RWPE1 (cell line): ENCODE measurements around the gene PDXDC1.
"Not testable (repeated sequence)": the region's sequence is repeated elsewhere in the genome, so short reads cannot be mapped to it uniquely, and the experiment has no call there.

Experiments used
- CTCF ChIA-PET: fragments of 350-600 bp; sonication (Branson Sonifier 250); formaldehyde crosslinking; extraction: SDS; loops from one replicate; lab custom pipeline; 2021; lab: Yijun Ruan, JAX
- POLR2A ChIA-PET: fragments of 400-600 bp; formaldehyde crosslinking; extraction: SDS; loops from one replicate; lab custom pipeline; 2020; ENCODE audit warnings: antibody characterized with exemption; ENCODE audit not compliant: low non-redundant PET; lab: Yijun Ruan, JAX
- DNase-seq: peaks from one replicate; pipeline ENCODE4 v3.0.0; 2012; ENCODE audit warnings: low spot score
- H3K27ac ChIP-seq: fragments of 450-650 bp; 2 replicates; pipeline ENCODE4 v1.5.1; 2017
- CTCF ChIP-seq: fragments of 450-650 bp; conservative IDR thresholded peaks from 2 replicates; pipeline ENCODE4 v1.5.1; 2017; ENCODE audit warnings: low read depth, mild to moderate bottlenecking

The PDXDC1 gene

GRCh38 chr16:14974656-14975417 is at the start of gene PDXDC1:
Gene PDXDC1, plus strand, starts transcription at chr16:14975026. Its CDS starts 174 bp downstream, at chr16:14975200.
- POLR2A ChIA-PET = not testable (repeated sequence)
- CTCF ChIA-PET = interaction anchor here (0.7 kb wide), 1 partner anchor 101 kb away, joined by 4 read pairs; no protein-coding TSS in a partner anchor
- H3K27ac ChIP-seq = peak within 1 kb of the TSS; percentile 86
- DNase-seq = peak; percentile 94

GRCh38 chr16:14928064-14928714 is 46.6 kb upstream of the PDXDC1 start:
- H3K27ac ChIP-seq, CTCF ChIA-PET, DNase-seq, POLR2A ChIA-PET: not testable (repeated sequence)

- DNase-seq, POLR2A ChIA-PET, CTCF ChIA-PET, H3K27ac ChIP-seq: not testable (repeated sequence)
Observed at GRCh38 chr16:14929176-14929575, 45.6 kb upstream of the PDXDC1 start.

GRCh38 chr16:14930246-14930645 is 44.6 kb upstream of the PDXDC1 start:
- CTCF ChIA-PET, DNase-seq, H3K27ac ChIP-seq, POLR2A ChIA-PET: not testable (repeated sequence)

GRCh38 chr16:14930971-14931370 is 43.9 kb upstream of the PDXDC1 start:
- POLR2A ChIA-PET, DNase-seq, H3K27ac ChIP-seq, CTCF ChIA-PET: not testable (repeated sequence)

- POLR2A ChIA-PET, H3K27ac ChIP-seq, DNase-seq, CTCF ChIA-PET: not testable (repeated sequence)
Observed at GRCh38 chr16:14932581-14933375, 42.0 kb upstream of the PDXDC1 start.

- POLR2A ChIA-PET, CTCF ChIA-PET, H3K27ac ChIP-seq, DNase-seq: not testable (repeated sequence)
Observed at GRCh38 chr16:14937143-14937542, 37.7 kb upstream of the PDXDC1 start, which contains the start of gene NPIPA1. Gene NPIPA1, plus strand, starts transcription at chr16:14937443. Its CDS starts 0 bp downstream, at chr16:14937443.

GRCh38 chr16:14937994-14938393 is 36.8 kb upstream of the PDXDC1 start:
- CTCF ChIA-PET, POLR2A ChIA-PET, DNase-seq, H3K27ac ChIP-seq: not testable (repeated sequence)

- POLR2A ChIA-PET, H3K27ac ChIP-seq, DNase-seq, CTCF ChIA-PET: not testable (repeated sequence)
Observed at GRCh38 chr16:14942686-14943085, 32.1 kb upstream of the PDXDC1 start.

GRCh38 chr16:14955546-14956231 is 19.1 kb upstream of the PDXDC1 start:
- TF ChIP-seq CTCF = no peak
- H3K27ac ChIP-seq = no peak overlapping the region
- ChIA-PET POLR2A (no interaction called here), CTCF (interaction anchor here (0.6 kb wide), 1 partner anchor 49 kb away, joined by 5 read pairs; no protein-coding TSS in a partner anchor)
- no peak for DNase-seq
